A204.1 (cell line): ENCODE measurements around the gene ARMC2.
"Not testable (repeated sequence)": the region's sequence is repeated elsewhere in the genome, so short reads cannot be mapped to it uniquely, and the experiment has no call there.

ENCODE experiments used
- FAIRE-seq: peaks from 2 replicates; lab custom pipeline; 2012; peaks lifted over from hg19 to GRCh38; lab: Jason Lieb, UNC

ARMC2 gene

DNA sequence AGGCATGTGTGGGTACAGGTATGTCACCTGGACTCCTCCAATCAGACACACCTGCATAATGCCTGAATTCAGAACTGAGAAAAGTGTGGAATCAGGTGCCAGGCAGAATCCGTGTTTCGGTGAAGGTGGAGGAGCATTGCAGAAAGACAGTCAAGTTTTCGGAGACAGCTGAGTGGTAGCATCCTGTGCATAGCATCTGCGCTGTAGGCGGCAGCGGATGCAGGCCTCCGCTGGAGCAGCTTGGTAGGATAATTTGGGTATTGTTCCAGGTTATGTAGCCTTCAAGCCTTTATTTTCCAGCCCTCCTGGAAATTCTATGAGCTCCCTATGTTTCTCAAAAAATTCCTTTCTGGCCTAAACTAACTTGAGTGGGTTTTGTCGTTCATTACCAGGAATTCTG lies 15.5 kb upstream of the ARMC2 start:
- no peak for FAIRE-seq

DNA sequence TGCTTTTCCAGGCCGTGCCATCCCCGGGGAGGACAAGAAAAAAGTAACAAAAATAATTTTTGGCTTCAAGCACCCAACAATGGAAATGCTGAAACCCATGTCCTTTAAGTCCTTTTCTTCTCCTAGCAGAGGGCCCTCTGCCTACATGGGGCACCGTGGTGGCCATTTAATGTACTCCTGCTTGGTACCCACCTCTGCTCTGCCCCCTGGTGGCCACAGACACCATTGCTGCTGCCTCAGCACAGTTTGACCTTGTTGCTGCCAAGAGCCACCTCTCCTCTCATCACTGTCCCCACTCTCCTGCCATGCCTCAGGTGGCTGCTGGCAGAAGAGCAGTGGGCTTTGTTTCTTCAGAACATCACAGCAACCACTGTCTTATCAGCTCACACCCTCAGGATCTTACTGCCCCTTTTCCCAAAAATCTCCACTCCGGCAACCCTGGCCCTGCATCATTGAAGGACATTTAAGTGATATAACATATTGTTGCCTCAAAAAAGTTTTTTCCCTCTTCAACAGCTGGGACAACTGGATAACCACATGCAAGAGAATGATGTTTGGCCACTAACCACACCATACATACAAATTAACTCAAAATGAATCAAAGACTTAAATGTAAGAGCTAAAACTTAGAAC lies 12.9 kb upstream of the ARMC2 start:
- no peak for FAIRE-seq

DNA sequence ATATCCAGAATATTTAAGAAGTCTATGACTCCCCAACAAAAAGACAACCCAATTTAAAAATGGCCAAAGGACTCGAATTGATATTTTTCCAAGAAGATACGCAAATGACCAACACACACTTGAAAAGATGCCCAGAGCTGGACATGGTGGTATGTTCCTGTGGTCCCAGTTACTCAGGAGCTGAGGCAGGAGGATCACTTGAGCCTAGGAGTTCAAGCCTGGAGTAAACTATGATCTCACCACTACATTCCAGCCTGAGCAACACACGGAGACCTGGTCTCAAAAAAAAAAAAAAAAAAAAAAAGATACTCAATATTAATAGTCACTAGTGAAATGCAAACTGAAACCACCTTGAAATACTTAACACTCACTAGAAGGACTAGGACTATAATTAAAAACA lies 12.2 kb upstream of the ARMC2 start:
- no peak for FAIRE-seq

DNA sequence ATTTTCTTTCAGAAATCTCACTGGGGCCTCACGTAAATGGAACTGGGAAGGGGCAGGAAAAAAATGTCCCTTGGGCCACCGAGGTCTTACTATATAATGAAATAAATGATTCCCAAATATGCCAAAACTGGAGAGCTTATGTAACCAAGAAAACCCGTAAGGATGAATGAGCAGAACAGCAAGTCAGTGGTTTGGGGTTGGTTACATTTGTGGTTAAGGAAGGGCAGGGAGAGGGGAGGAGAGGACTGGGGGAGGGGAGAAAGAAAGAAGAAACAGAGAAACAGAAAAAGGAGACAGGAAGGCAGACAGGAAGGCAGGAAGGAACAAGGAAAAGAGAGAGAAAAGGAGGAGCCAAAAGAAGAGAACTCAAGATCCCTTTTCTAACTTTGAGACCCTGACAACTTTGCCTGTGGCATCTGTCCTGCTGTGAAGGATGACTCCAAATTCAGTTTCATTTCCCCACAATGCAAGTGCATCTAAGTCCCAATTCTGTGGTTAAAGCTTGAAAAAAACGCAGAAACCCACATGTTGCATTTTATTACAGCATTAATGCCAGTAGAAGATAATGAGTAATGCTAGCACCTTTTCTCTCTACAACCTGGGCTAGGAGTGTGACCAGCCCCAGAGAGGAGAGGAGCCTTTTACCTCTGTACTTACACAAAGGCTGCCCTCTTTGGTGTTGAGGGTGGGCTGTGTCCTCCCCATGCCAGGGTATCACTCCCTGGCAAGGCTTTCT lies 10.8 kb upstream of the ARMC2 start:
- no peak for FAIRE-seq

DNA sequence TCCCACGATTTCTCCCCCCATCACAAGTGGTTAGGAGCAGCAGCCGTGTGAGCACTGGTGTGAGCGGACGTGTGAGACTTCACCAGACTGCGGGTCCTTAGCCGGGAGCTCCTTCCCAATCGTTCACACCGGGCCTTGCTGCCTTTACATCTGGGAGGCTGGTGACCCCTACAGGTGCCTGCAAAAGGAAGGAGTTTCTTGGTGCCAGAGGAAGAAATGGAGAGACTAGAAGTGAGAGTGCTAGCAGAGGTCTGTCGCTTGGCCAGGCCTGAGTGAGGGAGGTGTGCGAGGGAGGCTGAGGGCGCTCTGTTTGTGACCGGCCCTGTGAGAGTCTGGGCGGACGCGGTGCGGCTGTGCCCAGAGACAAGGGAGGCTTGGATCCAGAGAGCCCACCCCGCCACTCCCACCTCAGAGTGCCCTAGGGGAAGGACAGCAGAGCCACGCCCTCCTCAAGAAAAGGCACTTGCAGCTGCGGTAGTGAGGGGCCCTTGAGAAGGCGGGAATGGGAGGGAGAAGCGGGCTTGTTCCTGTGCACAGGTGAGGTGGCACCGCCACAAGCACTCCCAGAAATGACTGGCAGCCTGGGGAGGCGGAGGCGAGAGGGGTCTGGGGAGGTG lies 10.0 kb upstream of the ARMC2 start:
- no peak for FAIRE-seq

DNA sequence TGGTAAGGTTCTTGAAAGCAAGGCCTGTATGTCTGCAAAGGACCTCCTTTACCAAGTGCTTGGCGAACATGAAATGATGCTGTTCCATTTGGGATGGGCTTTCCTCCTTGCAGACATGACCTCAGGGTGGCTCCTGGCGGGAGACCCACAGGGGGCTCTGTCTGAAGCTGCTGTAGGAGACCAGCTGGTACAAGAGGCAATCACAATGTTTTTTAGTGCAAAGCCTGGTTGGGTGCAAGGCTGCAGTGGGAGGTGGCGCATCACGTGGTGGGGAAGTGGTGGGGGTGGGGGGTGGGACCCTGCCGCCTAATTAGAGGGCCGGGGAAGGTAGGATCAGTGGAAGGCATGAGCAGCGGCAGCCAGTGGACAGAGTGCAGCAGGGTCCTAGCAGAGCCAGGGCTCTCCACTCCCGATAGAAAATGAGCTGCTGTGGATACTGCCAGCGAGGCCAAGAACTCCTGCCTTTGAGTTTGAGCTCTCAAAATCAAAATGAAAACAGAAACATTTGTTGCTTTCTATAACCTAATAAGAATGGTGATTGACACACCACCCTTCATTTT lies 9.1 kb upstream of the ARMC2 start:
- FAIRE-seq: no peak

DNA sequence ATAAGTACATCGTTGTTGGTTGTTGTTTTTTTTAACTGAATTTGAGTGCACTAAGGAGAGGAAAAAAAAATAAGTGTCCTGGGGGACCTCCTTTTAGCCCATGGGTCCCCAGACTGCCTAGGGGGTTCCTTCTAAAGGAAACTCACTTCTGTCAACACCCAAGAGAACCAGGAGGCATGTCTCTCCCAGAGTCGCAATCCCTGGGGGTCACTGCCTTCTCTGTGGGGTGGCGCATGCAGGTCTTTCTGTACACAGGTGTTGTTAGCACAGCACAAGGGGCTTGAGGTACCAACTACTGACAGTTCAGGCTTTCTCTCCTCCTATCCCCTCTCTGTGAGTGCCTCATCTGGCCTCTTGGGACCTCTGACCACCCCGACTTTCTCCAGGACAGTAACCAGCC lies 7.3 kb upstream of the ARMC2 start:
- no peak for FAIRE-seq

DNA sequence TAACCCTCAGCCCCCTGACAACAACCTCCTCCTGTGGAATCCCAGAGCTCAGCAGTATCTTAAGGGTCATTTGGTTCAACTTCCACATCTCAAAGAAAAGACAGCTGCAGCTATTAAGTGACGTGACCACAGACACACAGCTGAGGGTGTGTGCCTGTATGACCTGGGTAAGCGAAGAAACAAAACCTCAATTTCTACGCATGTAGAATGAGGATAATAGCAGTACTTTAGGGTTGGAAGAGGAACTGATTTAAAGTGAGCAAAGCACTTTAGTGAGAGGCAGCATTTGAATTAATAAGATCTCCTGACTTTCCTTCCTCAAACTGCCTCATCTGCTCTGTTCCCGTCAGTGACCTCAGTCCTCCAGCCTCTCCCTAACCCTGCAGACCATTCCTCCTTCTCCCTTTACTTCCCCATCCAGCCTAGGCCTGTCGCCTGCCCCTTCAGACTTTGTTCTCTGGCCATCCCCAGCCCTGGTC lies 6.8 kb upstream of the ARMC2 start:
- no peak for FAIRE-seq

DNA sequence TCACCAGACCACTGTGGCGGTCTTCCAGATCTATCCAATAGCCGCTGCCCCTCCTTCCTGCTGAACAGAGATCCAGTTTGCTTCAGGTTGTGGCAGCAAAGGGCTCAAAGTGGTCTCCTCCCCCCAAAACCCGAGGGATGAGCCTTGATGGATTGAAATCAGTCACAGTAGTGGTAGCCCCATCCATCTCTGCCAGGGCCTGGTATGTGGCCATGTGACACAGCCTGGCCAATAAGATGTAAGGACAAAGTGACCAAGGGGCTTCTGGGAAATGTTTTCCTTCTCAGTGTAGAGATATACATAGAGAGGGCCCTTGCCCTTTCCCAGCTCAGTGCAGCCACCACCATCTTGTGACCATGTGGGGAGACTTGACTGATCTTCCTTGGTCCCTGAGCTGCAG lies 4.1 kb upstream of the ARMC2 start:
- no peak for FAIRE-seq

DNA sequence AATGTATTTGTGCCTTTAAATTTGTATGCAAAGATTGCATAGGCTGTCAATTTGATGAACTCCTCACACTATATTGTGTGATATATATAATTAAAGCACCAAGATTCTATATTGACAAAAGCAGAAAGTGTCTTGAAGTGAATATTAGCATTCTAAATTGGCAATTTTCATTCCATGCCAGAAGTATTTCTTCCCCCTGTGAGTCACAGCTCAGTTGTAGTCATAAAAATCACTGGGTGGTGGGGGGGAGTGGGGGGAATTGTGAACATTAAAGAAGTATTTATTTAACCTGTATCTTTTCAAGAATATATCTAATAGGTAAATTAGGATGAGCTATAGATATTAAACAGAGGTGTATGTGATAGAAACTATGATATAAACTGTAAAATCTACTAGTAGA lies 3.1 kb upstream of the ARMC2 start:
- FAIRE-seq: no peak

DNA sequence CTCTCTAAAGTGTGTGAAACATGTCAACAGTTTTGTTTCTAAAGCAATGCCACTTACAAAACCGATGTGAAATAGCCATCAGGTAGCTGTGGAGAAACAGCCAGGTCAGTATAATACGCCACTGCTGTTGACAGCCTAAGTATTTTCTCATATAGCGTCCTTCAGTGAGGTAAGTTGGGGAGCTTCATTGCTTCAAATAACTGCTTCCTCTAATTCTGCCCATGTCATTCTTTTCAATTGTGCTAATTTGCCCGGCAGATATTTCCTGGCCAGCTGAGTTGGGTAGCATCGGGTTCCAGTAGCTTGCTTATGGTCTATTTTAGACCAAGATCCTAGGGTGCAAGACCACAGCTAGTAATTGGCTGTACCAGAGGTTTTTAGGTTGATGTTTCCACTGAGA lies 2.1 kb upstream of the ARMC2 start:
- FAIRE-seq: no peak

DNA sequence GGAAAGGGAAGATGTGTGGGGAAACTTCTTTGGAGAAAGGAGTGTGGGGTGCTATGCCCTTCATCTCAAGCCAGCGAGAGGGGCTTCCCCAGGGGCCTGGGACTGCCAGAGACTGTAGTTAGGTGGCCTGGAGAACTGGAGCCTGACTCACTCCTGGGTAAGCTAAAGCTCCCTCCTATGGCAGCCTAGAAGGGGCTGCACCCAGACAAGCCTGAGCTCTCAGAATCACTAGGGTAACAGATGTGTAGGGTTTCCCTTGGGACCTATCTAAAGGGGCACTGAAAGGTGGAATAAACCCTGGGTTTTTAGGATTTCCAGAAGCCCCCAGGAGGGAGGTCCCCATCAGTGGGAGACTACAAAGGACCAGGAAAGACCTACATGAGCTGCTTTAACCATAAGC lies 1.6 kb upstream of the ARMC2 start:
- no peak for FAIRE-seq

DNA sequence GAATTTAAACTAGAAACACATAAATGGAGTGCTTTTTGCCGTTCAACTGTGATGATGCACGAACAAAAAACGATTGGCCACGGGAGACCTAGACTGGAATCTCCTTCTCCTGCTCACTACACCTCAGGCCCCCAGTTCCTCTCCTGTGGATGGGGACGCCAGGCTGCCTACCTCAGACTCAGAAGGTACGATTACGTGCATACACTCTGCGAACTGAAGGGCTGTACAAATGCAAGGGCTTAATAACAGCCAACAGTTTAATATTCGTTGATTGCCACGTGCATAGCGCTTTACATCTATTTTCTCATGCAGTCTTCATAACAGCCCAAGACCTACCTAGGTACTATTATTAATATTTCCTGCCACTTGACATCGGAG lies 495 bp upstream of the ARMC2 start:
- FAIRE-seq: no peak

DNA sequence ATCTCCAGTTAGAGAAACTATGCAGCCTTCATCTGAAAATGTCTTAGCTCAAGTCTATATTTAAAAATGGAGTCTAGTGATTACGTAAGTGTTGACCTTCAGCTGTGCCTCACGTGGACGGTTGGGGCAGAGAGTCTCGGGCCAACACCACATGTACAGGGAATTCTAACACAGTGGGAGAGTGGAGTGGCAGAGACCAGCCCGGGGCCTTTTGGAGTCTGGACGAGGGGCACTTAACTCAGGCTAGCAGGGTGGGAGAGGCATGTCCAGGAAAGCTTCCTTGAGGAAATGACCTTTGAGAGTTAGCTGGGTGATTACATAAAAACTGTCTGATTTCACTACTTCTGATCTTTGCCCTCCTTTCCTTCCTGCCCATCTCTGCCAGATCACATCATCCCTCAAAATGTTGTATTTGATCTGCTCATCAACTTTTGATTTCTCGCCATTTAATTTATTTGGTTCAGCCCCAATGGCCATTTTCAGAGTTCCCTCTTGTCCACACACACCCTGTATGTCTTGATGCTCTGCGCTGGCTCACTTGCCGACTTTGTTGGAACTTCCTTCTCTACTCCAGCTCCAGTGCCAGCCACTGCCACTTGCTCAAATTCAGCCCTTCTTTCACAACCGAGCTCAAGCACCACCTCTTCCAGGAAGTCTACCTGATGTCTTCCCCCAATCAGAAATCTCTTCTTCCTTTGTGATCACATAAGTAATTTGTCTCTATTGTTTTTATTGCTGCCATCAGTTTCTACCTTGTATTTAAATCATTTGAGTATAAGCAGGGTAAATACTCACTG lies 2.6 kb downstream of the ARMC2 start:
- FAIRE-seq: no peak

DNA sequence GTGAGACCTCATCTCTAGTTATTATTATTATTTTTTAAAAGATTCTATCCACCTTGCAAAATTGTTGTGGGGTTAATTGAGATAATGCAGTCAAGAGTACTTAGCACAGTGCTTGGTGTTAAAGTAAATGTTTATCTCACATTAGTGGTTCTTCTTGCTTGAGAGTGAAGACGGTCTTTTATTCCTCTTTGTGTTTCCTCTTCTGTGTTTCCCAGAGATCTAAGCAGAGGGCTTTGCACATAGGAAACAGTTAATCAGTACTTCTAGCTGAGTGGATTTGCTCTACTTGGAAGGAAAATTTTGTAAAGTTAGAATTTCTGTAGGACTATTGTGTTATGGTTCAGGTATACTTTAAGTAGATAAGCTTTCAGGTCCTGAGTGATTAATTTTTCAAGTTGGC lies 3.5 kb downstream of the ARMC2 start:
- no peak for FAIRE-seq

DNA sequence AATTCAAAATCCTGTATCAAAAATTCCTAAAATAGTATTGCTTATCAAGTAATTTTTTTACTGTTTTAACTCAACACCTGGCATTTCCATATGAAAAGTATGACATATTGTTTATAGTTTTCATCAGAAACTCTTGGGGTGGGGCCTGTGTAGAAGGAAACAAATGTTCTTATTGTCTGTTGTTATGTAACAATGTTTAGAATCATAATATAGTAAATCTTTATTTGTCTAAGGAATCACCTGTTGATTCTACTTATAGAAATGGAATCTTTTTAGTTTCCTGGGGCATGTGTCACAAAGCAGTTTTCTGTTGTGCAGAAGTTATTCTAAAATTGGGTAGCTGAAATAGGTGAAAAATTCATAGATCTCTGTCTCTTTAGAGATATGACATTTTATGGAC lies 4.9 kb downstream of the ARMC2 start:
- FAIRE-seq: no peak

DNA sequence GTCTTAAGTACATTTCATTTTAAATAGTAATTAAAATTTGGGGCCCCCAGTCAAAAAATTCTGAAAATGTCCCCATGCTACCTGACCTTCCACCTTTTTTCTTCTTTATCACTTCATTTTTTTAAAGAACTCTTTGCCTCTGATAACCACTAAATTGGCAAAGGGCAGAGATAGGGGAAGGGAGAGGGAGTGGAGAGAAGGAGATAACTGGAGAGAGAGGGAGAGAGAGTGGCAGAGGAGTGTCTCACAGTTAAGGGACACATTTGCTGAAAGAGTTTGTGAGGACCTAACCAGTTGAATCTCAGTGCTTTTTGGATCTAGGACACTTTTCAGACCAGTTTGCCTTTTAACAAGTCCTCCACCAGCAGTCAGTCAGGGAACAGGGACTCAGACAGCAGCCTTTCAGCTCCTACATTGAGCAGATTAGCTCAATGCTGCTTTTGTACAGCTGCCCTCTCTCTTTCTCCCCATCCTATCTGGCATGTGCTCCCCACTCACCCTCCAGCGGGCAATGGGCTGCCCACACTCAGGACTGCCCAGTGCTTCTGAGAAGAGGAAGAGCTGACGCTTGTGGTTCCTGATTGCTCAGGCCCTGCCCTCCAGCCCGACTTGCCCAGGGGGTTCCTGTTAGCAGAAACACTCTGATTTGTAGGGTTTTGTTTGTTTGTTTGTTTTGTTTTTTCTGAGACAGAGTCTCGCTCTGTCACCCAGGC lies 14.4 kb downstream of the ARMC2 start:
- no peak for FAIRE-seq

DNA sequence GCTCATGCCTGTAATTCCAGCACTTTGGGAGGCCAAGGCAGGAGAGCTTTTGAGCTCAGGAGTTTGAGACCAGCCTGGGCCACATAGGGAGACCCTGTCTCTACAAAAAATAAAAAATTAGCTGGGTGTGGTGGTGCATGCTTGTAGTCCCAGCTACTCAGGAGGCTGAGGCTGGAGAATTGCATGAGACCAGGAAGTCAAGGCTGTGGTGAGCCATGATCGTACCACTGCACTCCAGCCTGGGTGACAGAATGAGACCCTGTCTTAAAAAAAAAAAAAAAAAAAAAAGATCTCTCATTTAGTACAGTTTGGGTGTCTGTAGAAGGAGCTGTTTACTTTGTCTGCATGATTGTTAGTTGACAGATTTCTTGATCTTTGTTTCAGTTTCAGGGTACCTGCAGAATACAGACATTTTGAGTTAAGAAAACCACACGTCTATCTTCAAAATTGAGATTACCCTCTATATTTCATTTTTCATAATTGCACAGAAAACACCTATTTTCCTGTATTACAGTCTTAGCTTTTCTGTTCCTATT lies 17.6 kb downstream of the ARMC2 start:
- FAIRE-seq: not testable (repeated sequence)

DNA sequence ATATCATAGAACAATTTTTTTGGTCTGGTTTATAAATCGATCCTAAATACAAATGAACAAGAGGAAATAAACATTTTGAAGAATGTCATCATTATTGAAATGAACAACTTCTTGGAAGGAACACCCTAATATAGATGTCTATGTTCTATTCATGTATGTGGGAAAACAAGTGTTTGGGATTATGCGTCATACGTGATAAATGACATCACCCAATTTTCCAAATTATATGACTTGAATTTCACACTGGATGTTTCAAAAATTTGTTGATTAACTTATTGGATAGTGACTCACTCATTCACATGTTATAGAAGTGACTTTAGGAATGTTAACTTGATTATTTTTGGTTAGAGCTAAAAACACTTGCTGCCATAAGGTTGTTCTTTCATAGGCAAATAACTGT lies 18.6 kb downstream of the ARMC2 start:
- FAIRE-seq: no peak

DNA sequence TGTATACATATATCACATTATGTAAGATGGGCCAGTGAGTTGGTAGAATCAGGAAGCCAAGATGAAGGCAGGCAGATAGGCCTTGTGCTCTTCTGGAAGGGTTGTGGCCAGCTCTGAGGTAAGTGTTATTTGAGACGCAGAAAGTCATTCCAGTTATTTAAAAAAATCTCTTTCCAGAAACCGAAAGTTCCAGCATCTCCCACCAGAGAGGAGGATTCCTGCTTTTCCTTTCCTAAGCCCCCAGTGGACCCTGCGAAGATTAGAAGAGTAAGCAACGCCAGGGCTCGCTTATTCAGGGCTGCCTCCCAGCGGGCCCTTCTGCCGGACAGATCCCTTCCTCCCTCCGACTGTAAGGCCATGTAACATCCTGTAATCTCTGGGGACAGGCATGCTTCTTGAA lies 20.4 kb downstream of the ARMC2 start:
- FAIRE-seq: no peak

DNA sequence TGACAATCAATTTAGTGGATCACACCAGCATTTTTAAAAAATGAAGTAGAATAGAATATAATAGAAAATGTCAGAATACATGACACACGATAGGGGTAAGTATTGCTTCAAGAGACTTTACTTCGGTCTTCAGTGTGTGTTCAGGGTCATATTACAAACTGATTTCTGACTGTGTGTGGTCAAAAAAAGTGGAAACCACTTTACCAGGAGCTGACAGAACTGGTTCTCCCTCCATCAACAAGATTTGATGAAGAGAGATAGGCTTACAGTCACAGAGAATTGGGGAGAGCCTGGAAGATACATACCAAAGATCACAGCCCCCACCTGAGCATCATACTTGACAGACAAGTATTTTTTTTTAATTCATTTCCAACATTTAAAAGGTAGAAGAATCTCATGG lies 21.7 kb downstream of the ARMC2 start:
- no peak for FAIRE-seq

DNA sequence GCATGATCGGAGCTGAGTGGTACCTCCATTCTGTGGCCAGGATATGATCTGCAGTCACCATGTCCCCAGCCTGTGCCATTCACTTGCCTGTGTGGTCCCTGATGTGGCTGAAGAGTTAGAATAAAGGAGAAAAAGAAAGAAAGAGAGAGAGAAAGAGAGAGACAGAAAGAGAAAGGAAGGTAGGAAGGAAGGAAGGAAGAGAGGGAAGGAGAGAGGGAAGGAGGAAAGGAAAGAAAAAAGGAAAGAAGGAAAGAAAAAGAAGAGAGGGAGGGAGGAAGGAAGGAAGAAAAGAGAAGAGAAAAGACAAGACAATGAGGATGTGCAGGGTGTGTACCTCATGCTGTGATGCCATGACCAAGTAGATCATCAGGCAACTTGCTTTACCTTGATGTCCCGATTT lies 22.1 kb downstream of the ARMC2 start:
- FAIRE-seq: no peak
